Measurements from ENCODE around the gene DOCK3.
A peak's percentile ranks its signal among the peaks of the same experiment; 100 is the strongest.
"Not testable (repeated sequence)": the region's sequence is repeated elsewhere in the genome, so short reads cannot be mapped to it uniquely, and the experiment has no call there.

DOCK3 gene

DNA sequence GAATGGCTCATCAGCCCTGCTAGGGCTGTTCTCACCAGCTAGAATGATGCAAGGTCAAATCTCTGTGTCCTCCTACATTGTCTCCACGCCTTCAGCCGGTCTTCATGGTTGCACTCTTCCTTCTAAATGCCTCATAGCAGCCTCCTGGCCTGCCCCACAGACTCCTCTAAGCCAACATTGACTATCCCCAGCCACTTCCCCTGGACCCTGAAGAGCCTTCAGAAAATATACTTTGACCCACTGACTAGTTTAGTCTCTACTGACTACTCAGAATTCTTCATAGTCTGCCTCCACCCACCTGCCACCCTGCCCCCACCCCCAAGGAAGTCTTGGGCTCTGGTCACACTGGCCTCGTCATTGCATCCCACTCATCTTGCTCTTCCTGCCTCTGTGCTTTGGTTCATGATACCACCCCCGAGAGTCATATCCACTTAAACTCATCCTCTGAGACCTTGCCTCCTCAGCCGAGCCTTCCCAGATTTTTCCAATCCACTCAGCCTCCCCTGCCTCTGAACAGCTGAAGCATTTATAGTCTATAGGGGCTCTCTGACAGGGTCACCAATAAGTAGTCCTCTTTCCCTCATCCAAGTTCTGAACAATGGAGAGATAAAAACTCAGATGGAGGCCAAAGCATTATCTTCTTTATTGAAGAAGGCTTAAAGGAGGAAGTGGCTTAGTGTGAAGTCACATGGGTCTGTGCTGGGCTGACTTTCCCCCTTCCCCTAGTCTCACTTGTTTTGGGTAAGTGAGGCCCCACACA lies 9.5 kb upstream of the DOCK3 start:
- no peak for TF ChIP-seq EZH2 (IDR thresholded peaks at IDR 0.05)
- no peak for TF ChIP-seq POLR2AphosphoS5 (IDR thresholded peaks at IDR 0.05; ENCODE audit: borderline replicate concordance, low read depth, low read length)
- no peak for TF ChIP-seq FOXP2 (optimal IDR thresholded peaks at IDR 0.05; ENCODE audit: control extremely low read depth, extremely low read length, insufficient read depth)
- H3K9ac ChIP-seq (ENCODE audit: insufficient read length), result no peak overlapping the region
- H3K9me3 ChIP-seq (ENCODE audit: low read depth, low read length), result no peaks in the 10 kb centered on the region
- DNase-seq (ENCODE audit: low read depth, low spot score), result no peak
- H3K36me3 ChIP-seq (ENCODE audit: insufficient read depth, low read length), result no peaks in the 10 kb centered on the region
- H3K27ac ChIP-seq, result no peak overlapping the region
- no peak overlapping the region for H3K4me3 ChIP-seq

GRCh38 chr3:50665841-50666115 lies 8.9 kb upstream of the DOCK3 start:
- H3K4me3 ChIP-seq; DNase-seq (ENCODE audit: low read depth, low spot score); H3K9me3 ChIP-seq (ENCODE audit: low read depth, low read length); H3K9ac ChIP-seq (ENCODE audit: insufficient read length); H3K27ac ChIP-seq; H3K36me3 ChIP-seq (ENCODE audit: insufficient read depth, low read length): not testable (repeated sequence)

GRCh38 chr3:50666837-50667236 lies 7.9 kb upstream of the DOCK3 start:
- Histone ChIP-seq H3K36me3 (ENCODE audit: insufficient read depth, low read length) (no peaks in the 10 kb centered on the region), H3K9ac (ENCODE audit: insufficient read length) (no peak overlapping the region), H3K4me3 (no peak overlapping the region), H3K27ac (no peak overlapping the region), H3K9me3 (ENCODE audit: low read depth, low read length) (no peaks in the 10 kb centered on the region)
- TF ChIP-seq POLR2AphosphoS5 (IDR thresholded peaks at IDR 0.05; ENCODE audit: borderline replicate concordance, low read depth, low read length) (no peak), EZH2 (IDR thresholded peaks at IDR 0.05) (no peak), FOXP2 (optimal IDR thresholded peaks at IDR 0.05; ENCODE audit: control extremely low read depth, extremely low read length, insufficient read depth) (no peak)
- DNase-seq (ENCODE audit: low read depth, low spot score), result no peak

GRCh38 chr3:50671331-50671730 lies 3.4 kb upstream of the DOCK3 start:
- Histone ChIP-seq H3K36me3 (ENCODE audit: insufficient read depth, low read length) (no peaks in the 10 kb centered on the region), H3K4me3 (no peak overlapping the region), H3K27ac (no peak overlapping the region), H3K9ac (ENCODE audit: insufficient read length) (no peak overlapping the region), H3K9me3 (ENCODE audit: low read depth, low read length) (no peaks in the 10 kb centered on the region)
- peak; percentile 14 for DNase-seq (ENCODE audit: low read depth, low spot score)
- TF ChIP-seq EZH2 (IDR thresholded peaks at IDR 0.05) (no peak), FOXP2 (optimal IDR thresholded peaks at IDR 0.05; ENCODE audit: control extremely low read depth, extremely low read length, insufficient read depth) (no peak), POLR2AphosphoS5 (IDR thresholded peaks at IDR 0.05; ENCODE audit: borderline replicate concordance, low read depth, low read length) (no peak)

GRCh38 chr3:50672656-50673055 lies 2.1 kb upstream of the DOCK3 start:
- DNase-seq (ENCODE audit: low read depth, low spot score), result no peak
- TF ChIP-seq POLR2AphosphoS5 (IDR thresholded peaks at IDR 0.05; ENCODE audit: borderline replicate concordance, low read depth, low read length) (no peak), FOXP2 (optimal IDR thresholded peaks at IDR 0.05; ENCODE audit: control extremely low read depth, extremely low read length, insufficient read depth) (no peak), EZH2 (IDR thresholded peaks at IDR 0.05) (no peak)

GRCh38 chr3:50673931-50674330 lies 796 bp upstream of the DOCK3 start:
- Histone ChIP-seq H3K9me3 (ENCODE audit: low read depth, low read length) (no peaks in the 10 kb centered on the region), H3K9ac (ENCODE audit: insufficient read length) (no peak overlapping the region), H3K4me3 (no peak overlapping the region), H3K36me3 (ENCODE audit: insufficient read depth, low read length) (no peaks in the 10 kb centered on the region), H3K27ac (no peak overlapping the region)
- DNase-seq (ENCODE audit: low read depth, low spot score), result no peak
- no peak for TF ChIP-seq EZH2 (IDR thresholded peaks at IDR 0.05)
- no peak for TF ChIP-seq FOXP2 (optimal IDR thresholded peaks at IDR 0.05; ENCODE audit: control extremely low read depth, extremely low read length, insufficient read depth)
- TF ChIP-seq POLR2AphosphoS5 (IDR thresholded peaks at IDR 0.05; ENCODE audit: borderline replicate concordance, low read depth, low read length), result no peak

More at GRCh38 chr3:50672656-50673055, 2.1 kb upstream of the DOCK3 start:
- no peaks in the 10 kb centered on the region for H3K9me3 ChIP-seq (ENCODE audit: low read depth, low read length)
- H3K4me3 ChIP-seq, result no peak overlapping the region
- no peak overlapping the region for H3K9ac ChIP-seq (ENCODE audit: insufficient read length)
- no peak overlapping the region for H3K27ac ChIP-seq
- H3K36me3 ChIP-seq (ENCODE audit: insufficient read depth, low read length), result no peaks in the 10 kb centered on the region

DNA sequence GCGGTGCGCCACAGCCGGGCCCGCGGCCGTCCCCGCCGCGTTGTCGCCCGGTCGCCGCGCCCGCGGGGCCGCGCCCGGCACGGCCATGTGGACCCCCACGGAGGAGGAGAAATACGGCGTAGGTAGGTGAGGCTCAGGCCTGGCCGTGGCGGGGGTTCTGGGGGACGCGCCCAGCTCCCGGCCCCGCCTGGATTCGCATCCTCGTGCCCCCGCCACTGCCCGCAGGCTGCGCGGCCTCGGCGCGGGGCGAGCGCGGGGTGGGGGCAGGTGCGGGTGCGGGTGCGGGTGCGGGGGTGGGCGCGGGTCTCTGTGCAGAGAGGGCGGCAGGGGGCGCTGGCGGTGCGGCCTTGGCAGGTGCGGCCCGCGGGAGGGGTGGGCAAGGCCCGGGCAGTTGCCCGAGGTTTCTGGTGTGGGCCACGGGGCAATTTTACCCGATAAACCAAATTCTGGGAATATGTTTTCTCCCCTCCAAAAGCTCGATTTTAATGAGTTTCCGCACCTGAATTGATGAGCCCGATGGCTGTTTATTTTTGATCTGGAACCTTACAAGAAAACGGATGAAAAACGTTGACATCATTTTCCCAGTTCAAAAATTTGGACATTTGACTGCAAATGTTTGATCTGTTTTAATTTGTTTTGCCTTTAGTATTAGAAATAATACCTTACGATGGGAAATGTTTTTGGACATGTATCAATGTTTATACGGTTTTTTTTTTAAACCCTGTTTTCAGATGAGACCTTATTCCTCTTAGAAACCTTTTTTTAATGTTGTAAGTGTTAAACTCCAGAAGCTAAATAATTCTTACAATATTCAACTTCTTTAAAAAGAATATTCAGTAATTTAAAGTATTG lies 678 bp downstream of the DOCK3 start:
- no peak overlapping the region for H3K27ac ChIP-seq
- no peak overlapping the region for H3K9ac ChIP-seq (ENCODE audit: insufficient read length)
- no peak for TF ChIP-seq POLR2AphosphoS5 (IDR thresholded peaks at IDR 0.05; ENCODE audit: borderline replicate concordance, low read depth, low read length)
- no peak for TF ChIP-seq FOXP2 (optimal IDR thresholded peaks at IDR 0.05; ENCODE audit: control extremely low read depth, extremely low read length, insufficient read depth)
- no peak for TF ChIP-seq EZH2 (IDR thresholded peaks at IDR 0.05)
- no peaks in the 10 kb centered on the region for H3K36me3 ChIP-seq (ENCODE audit: insufficient read depth, low read length)
- H3K9me3 ChIP-seq (ENCODE audit: low read depth, low read length), result no peaks in the 10 kb centered on the region
- H3K4me3 ChIP-seq, result no peak overlapping the region
- DNase-seq (ENCODE audit: low read depth, low spot score), result no peak

GRCh38 chr3:50676031-50676705 lies 1.4 kb downstream of the DOCK3 start:
- Histone ChIP-seq H3K27ac (no peak overlapping the region), H3K4me3 (no peak overlapping the region), H3K9ac (ENCODE audit: insufficient read length) (no peak overlapping the region), H3K36me3 (ENCODE audit: insufficient read depth, low read length) (no peaks in the 10 kb centered on the region), H3K9me3 (ENCODE audit: low read depth, low read length) (no peaks in the 10 kb centered on the region)
- TF ChIP-seq EZH2 (IDR thresholded peaks at IDR 0.05) (no peak), FOXP2 (optimal IDR thresholded peaks at IDR 0.05; ENCODE audit: control extremely low read depth, extremely low read length, insufficient read depth) (no peak), POLR2AphosphoS5 (IDR thresholded peaks at IDR 0.05; ENCODE audit: borderline replicate concordance, low read depth, low read length) (no peak)
- no peak for DNase-seq (ENCODE audit: low read depth, low spot score)
